Measurements from ENCODE around the gene MRPL20.
"Not testable (repeated sequence)": the region's sequence is repeated elsewhere in the genome, so short reads cannot be mapped to it uniquely, and the experiment has no call there.

MRPL20 gene

GRCh38 chr1:1385339-1385738 is 21.8 kb downstream of the MRPL20 start:
- not testable (repeated sequence) for DNase-seq

- no peak for DNase-seq
Measured at GRCh38 chr1:1381294-1381693, 25.8 kb downstream of the MRPL20 start.

- DNase-seq, result no peak
Measured at GRCh38 chr1:1380860-1381259, 26.2 kb downstream of the MRPL20 start.

GRCh38 chr1:1377540-1378205 is 29.4 kb downstream of the MRPL20 start:
- no peak for DNase-seq

GRCh38 chr1:1376551-1377226 is 30.4 kb downstream of the MRPL20 start:
- DNase-seq, result no peak

GRCh38 chr1:1374929-1375662 is 32.0 kb downstream of the MRPL20 start, which contains the start of gene AURKAIP1:
Gene AURKAIP1, minus strand, starts transcription at chr1:1375207. Its CDS starts 451 bp downstream, at chr1:1374756.
- DNase-seq, result peak; percentile 100

- no peak for DNase-seq
Measured at GRCh38 chr1:1374589-1374928, 32.5 kb downstream of the MRPL20 start.

- no peak for DNase-seq
Measured at GRCh38 chr1:1373815-1374588, 33.1 kb downstream of the MRPL20 start.

GRCh38 chr1:1373051-1373814 is 33.9 kb downstream of the MRPL20 start:
- no peak for DNase-seq

- peak; percentile 50 for DNase-seq
Measured at GRCh38 chr1:1371746-1372711, 35.1 kb downstream of the MRPL20 start.

- no peak for DNase-seq
Measured at GRCh38 chr1:1371364-1371745, 35.7 kb downstream of the MRPL20 start.

- DNase-seq, result no peak
Measured at GRCh38 chr1:1370771-1371300, 36.3 kb downstream of the MRPL20 start.

GRCh38 chr1:1370094-1370493 is 37.0 kb downstream of the MRPL20 start:
- DNase-seq, result not testable (repeated sequence)

GRCh38 chr1:1367315-1367714 is 39.8 kb downstream of the MRPL20 start:
- DNase-seq, result no peak

- DNase-seq, result no peak
Measured at GRCh38 chr1:1366699-1367066, 40.4 kb downstream of the MRPL20 start.

- no peak for DNase-seq
Measured at GRCh38 chr1:1365875-1366698, 41.0 kb downstream of the MRPL20 start.

- DNase-seq, result no peak
Measured at GRCh38 chr1:1364266-1364665, 42.8 kb downstream of the MRPL20 start.

- peak; percentile 90 for DNase-seq
Measured at GRCh38 chr1:1361982-1362423, 45.1 kb downstream of the MRPL20 start.

GRCh38 chr1:1361233-1361981 is 45.7 kb downstream of the MRPL20 start:
- DNase-seq, result no peak
